ENCODE measurements around the gene PIK3R6.
A peak's percentile ranks its signal among the peaks of the same experiment; 100 is the strongest.

Gene PIK3R6, protein sequence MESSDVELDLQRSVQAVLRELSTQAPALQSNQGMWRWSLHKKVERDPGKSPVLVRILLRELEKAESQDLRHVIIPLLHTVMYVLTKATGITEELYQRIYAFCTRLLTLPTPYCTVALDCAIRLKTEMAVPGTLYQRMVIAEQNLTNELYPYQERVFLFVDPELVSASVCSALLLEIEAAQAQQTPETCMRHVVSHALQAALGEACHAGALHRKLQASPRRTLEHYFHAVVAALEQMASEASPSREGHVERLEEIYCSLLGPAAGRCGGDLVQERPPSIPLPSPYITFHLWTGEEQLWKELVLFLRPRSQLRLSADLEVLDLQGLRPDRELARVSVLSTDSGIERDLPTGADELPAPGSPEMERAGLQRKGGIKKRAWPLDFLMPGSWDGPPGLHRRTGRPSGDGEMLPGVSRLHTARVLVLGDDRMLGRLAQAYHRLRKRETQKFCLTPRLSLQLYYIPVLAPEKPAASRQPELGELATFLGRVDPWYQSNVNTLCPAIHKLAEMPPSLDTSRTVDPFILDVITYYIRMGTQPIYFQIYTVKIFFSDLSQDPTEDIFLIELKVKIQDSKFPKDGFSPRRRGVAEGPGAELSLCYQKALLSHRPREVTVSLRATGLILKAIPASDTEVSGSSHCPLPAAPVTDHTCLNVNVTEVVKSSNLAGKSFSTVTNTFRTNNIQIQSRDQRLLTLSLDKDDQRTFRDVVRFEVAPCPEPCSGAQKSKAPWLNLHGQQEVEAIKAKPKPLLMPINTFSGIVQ

DNA sequence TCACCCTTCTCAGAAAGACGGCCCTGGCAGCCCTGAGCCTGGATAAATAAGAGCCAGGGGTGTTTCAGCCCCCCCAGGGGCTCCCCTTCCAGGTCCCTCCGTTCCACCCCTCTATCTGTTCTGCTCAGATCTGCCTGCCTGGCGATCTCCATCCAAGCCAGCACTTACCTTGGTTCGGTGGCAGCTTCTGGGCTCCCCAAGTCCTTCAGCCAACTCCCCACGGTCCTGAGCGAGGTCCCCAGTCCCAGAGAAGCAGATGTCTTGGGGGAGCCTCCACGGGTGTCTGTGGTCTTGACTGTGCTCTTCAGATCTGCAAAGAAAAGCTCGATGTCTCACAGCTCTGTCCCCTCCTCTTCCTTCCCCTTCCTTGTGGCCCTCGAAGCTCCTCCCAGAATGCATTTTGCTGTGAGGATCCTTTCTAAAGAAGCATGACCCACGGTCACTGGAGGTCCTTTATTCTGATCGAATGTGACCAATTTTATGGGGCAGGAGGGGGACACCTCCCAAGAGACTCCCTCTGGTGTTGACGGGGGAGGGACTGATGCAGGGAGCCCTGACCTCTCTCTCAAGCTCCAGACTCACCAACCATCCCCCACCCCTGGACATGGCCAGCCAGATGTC, at the start of gene PIK3R6:
PIK3R6 (minus strand) TSS at position 314 of the 621 bp plus-strand sequence. CDS start 17,880 bp downstream, outside the sequence.
- no peak for DNase-seq

DNA sequence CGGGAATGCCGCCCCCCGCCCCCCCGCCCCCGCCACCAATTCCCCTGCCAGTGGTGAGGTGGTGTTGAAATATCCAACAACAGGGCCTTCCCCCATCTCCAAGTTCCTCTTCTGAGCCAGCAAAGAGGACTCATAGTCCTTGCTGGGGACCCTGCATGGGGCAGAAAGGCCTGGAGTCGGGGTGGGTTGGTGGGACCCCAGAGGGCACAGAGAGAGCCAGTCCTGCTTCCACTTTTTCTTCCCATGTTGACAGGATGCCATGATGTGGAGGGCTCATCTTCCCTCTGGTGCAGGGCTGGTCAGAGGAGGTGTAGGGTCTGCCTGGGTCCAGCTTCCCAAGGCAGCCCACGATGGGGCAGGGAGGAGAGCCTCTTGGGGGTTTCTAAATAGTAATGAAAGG, 49.0 kb upstream of the PIK3R6 start:
- no peak for DNase-seq

DNA sequence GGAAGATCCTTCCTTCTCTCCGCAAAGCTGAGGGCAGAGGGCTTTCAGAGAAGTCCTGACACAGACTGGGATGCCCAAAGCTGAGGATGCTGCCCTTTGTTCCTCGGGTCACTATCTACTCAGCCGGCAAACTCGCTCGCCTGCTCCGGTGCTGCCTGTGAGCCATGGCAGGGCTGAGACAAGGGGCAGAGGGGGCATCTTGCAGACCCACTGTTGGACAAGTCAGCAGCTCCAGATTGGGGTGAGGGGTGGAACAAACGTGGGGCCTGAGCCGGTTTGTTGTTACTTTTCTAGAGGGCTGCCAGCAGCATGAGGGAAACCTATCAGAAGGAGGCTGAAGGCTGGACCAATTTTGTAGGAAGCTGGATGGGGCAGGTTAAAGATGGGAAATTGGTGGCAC, 47.1 kb upstream of the PIK3R6 start:
- DNase-seq = no peak

DNA sequence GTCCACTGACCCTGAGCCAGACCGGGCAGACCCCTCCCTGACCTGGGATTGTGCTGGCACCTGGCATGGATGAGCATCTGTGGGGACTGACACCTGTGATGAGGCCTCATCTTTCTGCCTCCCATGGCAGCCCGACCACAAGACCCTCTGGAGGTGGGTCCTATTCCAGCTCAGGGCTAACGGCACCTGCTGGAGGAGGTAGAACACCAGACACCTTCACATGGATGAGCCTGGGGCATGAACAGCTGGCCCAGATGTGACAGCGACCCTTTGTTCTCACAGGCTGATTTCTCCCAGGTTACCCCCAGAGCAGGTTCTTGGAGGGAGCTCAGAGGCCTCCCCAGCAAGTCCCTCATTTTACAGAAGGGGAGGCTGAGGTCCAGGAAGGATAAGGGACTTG, 46.4 kb upstream of the PIK3R6 start:
- no peak for DNase-seq

DNA sequence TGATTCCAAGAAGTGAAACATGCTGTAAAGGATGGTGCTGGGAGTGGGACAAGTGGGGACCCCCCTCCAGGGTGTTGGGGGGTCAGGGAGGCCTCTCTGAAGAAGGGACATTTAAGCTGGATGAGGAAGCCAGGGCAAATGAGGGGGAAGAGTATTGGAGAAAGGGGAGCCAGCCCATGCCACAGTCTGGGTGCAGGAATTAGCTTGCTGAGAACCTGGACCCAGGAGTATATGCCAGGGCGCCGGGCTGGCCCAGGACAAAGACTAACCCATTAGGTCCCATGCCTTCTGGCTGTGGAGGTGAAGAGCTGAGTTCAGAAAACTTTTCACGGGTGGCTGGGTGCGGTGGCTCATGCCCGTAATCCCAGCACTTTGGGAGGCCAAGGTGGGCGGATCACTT, 45.6 kb upstream of the PIK3R6 start:
- no peak for DNase-seq

DNA sequence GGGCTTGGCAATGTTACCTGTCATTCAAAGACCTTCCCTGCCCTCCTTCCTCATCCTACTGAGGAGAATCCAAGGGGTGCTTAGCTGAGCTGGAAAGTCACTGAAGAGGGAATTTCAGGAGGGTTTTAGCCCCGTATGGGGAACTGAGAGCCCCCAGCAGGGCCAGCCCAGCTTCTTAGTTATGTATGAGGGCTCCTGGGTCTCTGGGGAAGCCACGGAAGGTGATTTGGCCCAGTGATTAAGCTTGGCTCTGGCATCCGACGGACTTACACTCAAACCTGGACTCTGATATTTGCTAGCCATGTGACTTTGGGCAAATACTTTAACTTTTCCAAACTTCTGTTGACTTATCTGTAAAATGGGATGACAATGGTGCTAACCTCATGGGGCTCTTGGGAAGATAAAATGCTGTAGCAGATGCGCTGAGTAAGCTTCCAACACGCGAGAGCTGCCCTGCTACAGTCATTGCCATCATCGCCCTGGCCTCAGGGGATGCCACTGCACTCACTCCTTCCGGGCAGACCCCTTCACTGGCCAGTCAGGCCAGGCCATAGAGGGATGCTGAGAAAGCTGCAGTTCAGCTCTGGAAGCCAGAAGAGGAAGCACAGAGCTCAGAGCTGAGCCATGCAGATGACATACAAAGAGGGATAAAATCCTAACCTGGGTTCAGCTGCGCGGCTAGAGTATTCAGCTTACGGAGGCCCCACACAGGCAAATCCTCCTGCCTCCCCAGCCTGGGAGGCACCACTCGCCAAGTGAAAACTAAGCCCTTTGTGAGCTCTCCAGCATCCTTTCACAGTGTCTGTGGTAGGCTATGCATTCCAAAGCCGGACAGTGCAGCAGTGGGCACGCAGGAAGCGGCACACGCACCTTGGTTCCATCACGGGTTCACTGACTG, 44.9 kb upstream of the PIK3R6 start:
- DNase-seq = no peak

DNA sequence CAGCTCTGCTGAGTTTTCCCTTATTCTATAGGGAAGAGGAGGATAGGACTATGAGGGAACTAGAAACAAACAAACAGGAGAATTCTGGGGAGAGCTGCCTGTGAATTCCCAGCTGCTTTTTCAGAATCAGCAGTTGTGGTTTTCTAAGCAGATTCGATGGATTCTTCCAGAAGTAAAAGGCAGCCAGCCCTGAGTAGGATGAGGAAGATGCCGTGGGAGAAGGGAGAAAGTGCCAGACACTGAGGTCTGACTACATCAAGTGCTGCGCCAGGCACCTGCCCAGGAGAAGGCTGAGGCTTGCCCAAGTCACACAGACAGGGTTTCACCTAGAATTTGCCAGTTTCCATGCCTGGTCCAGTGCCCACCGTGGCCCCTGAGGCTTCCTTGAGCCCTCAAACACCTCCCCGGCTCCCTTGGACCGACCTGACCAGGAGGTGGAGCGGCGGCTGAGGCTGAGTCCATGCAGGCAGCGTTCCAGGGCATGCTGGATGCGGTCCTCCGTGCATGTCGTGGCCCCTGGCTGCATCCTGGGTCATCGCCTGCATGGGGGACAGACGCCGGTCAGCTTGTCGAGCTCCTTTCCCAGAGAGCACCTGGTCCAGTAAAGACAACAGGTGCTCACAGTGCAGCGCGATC, 43.6 kb upstream of the PIK3R6 start:
- no peak for DNase-seq

DNA sequence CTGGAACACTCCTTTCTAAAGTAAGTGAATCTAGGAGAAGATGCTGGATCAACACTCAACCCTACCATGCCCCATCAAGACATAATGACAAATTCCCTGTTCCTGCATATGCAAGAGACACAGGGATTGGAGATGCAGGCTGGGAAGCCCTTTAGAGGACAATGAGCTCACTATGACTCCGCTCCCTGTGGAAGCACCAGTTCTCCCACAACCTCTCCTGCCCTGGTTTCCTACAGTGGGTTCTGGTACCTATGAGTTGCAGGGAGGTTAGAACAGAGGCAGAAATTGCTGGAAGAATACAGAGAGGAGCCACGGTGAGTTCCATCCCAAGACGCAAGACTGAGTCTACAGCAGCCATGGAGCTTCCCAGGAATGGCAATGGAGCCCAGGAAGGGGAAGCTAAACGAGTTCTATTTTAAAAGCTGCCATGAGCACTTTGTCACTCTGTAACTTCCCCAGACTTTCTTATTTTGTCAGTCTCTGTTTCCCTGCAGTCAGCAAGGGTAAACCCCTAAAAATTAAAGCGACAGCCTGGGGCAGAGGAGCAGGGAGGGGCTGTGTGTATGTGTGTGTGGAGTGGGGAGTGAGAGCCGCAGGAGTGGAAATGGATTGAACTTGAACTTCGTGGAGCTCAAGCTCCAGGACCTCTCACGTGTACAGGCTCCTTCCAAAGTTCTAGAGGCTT, 42.3 kb upstream of the PIK3R6 start:
- DNase-seq = no peak

DNA sequence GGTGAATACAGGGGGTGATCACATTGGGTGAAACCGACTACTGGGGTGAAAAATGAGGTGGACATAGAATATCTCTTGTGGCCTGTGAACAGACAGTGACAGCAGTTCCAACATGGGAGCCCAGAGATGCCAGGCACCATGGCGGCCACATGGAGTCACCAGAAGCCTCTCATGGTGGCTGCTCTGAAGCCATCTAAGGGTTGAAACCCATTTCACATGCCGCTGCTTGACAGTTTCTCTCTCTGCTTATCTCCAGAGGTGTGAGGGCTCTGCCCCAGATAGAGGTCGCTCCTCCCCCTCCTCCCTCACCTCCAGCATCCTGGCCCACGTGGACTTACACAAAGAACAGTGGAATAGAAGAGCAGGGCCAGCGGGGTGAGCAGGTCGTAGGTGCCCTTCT, 37.9 kb upstream of the PIK3R6 start:
- no peak for DNase-seq

DNA sequence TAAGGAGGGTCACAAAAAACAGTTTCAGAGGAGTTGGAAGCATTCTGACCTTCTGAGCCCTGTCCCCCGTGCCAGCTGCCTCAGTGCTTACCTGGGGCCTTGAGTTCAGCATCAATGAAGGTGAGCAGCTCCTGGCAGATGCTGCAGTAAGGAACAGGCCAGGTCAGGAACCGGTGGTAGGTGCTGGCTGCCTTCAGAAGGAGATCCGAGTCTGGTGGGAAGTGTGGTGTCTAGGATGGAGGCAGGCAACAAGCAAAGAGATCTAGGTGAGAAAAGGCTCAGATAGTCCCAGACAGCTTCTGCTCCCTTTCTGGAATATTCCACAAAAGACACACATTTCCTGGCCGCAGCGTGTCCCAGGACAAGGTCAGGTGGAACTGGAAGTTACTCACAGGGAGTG, 37.2 kb upstream of the PIK3R6 start:
- DNase-seq = no peak

DNA sequence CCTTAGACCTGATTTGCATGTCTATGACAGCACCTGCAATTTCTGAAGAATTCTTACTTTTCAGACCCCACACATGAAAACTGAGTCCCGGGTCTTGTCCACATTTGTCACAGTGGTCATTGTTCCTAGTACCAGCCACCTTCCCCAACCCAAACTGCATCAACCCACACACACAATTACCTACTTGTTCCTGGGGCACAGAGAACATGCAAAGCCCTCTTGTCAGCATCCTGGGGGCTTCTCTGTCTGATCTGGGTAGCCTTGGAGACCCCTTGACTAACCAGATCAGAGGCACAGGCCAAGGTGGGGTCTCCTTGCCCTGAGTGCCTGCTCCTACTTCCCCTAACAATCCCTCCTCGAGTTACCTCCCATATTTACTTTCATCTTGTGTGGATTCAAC, 36.7 kb upstream of the PIK3R6 start:
- DNase-seq = no peak

DNA sequence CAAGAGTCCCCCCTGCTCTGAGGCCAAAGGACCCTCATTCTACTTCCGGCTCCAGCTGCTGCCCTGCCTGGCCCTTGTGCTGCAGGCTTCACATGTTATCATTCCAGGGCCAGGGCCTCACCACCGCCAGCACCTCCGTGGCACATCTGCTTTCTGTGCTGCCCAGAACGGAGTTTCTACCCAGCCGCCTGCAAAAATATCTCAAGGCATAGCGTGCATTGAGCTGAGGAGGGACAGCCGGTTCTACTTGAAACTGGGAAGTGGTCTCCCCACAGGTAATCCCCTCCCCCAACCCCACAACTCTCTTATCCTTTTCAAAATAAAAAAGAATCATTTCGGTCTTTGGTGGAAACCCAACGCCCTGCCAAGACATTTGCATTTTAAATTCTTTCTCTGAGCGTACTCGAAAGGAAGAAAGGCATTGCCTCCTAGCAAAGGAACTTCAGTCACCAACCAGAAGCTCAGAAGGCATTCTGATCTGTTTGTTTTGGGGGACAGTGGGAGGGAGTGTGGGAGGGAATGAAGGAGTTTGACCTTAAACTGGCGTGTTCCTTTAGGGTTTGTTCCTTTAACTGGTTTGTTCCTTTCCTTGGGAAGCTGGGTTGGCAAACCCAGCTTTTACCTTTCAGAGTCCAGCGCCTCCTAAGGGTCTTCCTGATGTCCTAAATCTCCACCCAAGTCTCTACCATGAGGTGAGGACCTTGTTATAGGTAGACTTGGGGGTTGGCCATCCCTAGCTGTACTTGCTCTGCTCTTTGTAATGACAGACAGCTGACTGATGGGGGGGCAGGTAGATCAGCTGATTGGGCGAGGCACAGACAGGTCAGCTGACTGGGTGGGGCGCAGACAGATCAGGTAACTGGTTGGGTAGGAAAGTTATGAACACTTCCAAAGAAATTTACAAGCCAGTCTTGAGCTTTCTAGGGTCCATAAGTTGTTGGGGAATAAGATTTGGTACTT, 33.4 kb upstream of the PIK3R6 start:
- DNase-seq = no peak

DNA sequence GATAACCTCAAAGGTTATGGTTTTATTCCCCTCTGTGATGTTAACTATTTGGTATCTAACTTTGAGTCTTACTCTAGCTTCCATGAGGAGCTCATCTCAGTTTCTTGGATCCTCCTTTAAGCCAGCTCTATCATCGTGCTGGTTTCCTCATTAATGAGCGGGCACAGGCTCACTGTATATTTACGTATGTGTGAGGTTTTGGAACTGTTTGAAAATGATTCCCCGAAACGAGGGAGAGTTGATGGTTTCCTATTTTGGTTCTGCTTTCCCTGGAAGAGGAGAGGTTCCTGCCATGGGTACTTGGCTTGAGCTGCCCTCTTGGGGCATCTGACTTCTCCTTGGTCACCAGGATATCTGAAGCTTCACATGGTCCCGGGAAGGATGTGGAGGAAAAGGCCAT, 32.7 kb upstream of the PIK3R6 start:
- DNase-seq = no peak

DNA sequence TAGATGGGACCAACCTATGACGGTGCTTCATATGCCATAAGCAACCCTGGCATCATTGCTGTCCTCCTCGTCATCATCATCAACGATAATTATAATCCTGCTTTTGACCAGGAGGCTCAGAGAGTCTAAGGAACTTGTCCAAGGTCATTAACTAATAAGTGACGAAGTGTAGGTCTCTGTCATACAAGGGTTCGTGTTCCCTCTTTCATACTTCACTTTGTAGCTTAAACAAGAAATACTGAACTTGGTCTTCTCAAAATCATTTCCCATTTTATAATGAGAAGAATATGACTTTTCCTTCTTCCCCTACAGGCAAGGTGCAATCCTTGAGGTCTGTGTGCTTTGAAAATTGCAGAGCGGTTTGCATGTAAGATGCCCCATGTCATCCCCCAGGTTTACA, 31.2 kb upstream of the PIK3R6 start:
- DNase-seq = no peak

DNA sequence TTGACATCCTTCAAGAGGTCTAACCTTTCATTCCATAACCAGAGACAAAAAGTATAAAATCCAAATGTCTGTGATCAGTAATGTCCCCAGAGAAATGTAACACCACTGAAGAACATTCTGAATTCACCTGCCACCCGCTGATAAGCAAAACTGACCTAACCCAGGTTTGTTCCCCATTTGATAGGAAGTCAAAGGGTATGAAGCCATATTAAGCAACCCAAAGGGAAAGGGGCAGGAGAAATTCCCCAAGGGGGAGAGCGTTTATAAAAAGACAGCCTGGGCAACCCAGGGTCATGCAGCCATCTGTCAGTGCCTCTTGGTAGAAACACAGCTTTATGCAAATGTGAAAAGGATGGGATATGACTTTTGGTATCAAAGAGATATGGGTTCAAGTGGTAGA, 30.7 kb upstream of the PIK3R6 start:
- no peak for DNase-seq

DNA sequence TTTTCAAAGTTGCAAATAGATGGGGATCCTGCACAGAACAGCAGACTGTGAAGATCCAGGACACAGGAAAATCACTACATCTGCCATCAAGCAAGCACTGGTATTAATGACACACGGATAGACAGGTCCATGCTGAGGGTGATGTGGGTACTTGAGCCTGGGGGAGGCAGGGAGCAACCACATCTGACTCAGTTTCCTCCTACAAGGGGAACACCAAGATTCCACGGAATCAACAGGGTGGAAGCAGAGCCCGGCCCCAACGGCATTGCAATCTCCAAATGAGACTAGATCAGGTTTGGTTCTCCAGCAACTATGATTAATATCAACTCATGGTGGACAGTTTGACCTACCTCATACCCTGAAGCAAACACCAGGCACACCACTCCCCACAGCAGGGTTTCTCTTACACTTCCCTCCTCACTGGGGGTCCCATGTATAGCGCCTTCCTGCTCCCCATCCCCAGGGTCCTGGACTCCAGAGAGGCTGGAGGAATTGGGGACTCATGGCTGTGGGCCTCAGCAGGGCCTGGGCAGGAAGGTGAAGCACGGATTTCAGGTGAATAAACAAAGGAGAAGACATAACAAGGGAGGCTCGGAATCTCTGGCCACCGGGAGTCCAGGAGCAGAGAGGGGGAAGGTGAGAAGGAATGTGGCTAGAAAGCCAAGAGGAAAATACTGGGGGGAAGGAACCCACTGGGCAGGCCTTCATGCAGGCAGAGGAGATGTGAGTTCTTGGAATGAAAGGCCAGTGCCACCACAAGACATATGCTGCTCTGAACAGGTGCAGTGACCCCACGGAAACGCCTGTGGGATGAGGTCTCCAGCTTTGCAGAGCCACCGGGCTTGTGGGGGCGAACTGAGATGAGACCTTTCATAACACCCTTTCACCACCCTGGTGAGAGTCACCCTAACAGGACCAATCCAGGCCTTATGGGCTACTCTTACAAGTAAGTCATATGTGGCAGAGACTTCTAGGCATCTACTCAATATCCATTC, 29.5 kb upstream of the PIK3R6 start:
- DNase-seq = no peak

DNA sequence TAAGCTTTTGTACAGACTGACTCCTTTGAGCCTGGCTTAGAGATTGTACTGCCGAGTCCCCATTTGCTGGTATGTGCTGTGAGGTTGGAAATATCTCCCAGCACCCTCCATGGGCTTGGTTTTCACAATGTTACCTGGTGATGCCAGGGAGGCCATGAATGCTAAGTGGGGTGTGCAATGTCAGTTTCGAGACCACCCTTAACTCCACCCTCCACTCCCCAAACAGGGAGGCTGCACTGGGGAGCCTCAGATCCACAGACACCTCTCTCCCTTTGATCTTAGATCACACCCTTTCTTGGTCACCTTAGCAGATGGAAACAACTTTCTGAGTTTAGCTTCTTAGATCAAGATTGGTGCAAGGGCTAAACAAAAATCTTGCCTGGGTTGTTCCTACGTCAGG, 28.6 kb upstream of the PIK3R6 start:
- DNase-seq = no peak

DNA sequence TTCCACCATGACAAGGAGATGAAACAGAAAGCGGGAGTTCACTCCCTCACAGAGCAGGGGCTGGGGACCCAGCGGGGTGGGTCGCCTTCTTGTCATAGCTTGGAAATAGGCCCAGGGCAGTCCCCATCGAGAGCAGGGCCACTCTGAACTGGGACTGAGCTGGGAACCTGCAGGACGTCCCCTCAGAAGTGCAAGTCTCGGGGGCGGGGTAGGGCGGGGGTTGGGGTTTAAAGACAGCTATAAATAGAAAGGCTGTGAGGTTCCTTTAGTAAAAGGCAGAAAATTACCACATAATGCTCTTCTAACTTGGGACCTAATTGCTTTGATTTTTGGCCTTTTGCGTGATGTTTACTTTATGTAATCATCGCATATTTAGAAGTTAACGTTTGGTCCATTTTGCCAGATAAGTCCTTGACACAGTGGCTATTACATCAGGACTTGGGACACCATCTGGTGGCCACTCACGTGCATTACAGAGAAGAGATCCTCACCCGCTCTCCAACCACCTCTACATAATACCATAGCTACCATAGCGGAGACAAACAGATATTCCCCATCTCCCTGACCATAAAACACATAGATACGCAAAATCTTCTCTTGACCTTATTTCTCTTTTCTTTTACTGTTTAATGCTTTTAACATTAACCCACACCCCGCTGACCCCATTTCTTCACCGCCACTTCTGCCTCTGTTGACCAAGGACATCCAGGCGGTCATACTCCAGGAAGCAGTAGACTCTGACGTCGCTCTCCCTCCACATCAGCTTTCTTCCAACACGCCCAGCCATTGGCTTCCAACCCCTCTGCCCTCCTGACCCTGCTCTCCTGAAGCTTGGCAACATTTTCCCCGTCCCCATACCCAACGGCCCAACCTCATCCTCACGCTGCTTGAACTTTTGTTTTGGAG, 27.5 kb upstream of the PIK3R6 start:
- DNase-seq = peak; percentile 2
